IMR-90 (cell line): Measurements from ENCODE around the gene MAP2K5. TPM values are rescaled to one million over a fixed set of nuclear protein-coding genes. Genes with fewer than 3 reads are reported as not detected.

Source experiments
- ATAC-seq: fragments of 200-7000 bp; cut with Tn5 transposase; 2 replicates; pipeline ENCODE4 v1.9.1; 2020; ENCODE audit warnings: low read depth, mild to moderate bottlenecking, moderate library complexity
- BruUV-seq: library from RNA; stranded (reverse); fragments of 400-500 nt; replicated peaks from 2 replicates; lab custom pipeline; 2021; lab: Mats Ljungman, UMichigan
- CTCF ChIA-PET: fragments of 300-600 bp; formaldehyde crosslinking; extraction: SDS; loops from one replicate; lab custom pipeline; 2021; ENCODE audit warnings: antibody characterized with exemption; lab: Yijun Ruan, JAX
- POLR2A ChIA-PET: fragments of 300-600 bp; sonication (Branson Sonifier 250); formaldehyde crosslinking; loops from one replicate; lab custom pipeline; 2022; ENCODE audit warnings: antibody characterized with exemption; ENCODE audit not compliant: unreplicated experiment; lab: Charles Lee
- DNase-seq: peaks from one replicate; pipeline ENCODE4 v3.0.0; 2013
- H2AFZ ChIP-seq: replicated peaks from 2 replicates; pipeline ENCODE3; 2013; ENCODE audit warnings: low read length, mild to moderate bottlenecking; ENCODE audit not compliant: poor library complexity
- H2AK5ac ChIP-seq: 2 replicates; pipeline ENCODE4 v1.6.1; 2013; ENCODE audit warnings: low read depth, low read length, inconsistent platforms
- H2AK9ac ChIP-seq: replicated peaks from 2 replicates; pipeline ENCODE3; 2013; ENCODE audit warnings: mild to moderate bottlenecking, low read depth, low read length, moderate library complexity; ENCODE audit not compliant: poor library complexity
- H2BK120ac ChIP-seq: 2 replicates; pipeline ENCODE4 v1.6.1; 2013; ENCODE audit warnings: low read depth, low read length, inconsistent platforms
- H2BK15ac ChIP-seq: 3 replicates; pipeline ENCODE4 v1.6.1; 2013; ENCODE audit warnings: low read depth, low read length, inconsistent platforms
- H2BK20ac ChIP-seq: 2 replicates; pipeline ENCODE4 v1.6.1; 2013; ENCODE audit warnings: low read depth, mild to moderate bottlenecking, inconsistent platforms, low read length, moderate library complexity
- H2BK5ac ChIP-seq: 2 replicates; pipeline ENCODE4 v1.6.1; 2013; ENCODE audit warnings: mild to moderate bottlenecking, low read depth, low read length, inconsistent platforms; ENCODE audit not compliant: poor library complexity, severe bottlenecking
- H3K14ac ChIP-seq: replicated peaks from 2 replicates; pipeline ENCODE4 v1.6.1; 2013; ENCODE audit warnings: low read depth, low read length, inconsistent platforms
- H3K18ac ChIP-seq: 2 replicates; pipeline ENCODE4 v1.6.1; 2013; ENCODE audit warnings: low read depth, low read length, control low read depth
- H3K23ac ChIP-seq: 2 replicates; pipeline ENCODE4 v1.6.1; 2013; ENCODE audit warnings: low read depth, low read length, inconsistent platforms
- H3K27ac ChIP-seq: 2 replicates; pipeline ENCODE4 v1.5.1; 2013; ENCODE audit warnings: mild to moderate bottlenecking, control low read depth, low read length; ENCODE audit not compliant: insufficient read depth
- H3K27me3 ChIP-seq: 2 replicates; pipeline ENCODE4 v1.6.1; 2013; ENCODE audit warnings: low read length; ENCODE audit not compliant: control insufficient read depth, insufficient read depth
- H3K36me3 ChIP-seq: 2 replicates; pipeline ENCODE4 v1.6.1; 2013; ENCODE audit warnings: low read length, mixed read lengths; ENCODE audit not compliant: control insufficient read depth, insufficient read depth
- H3K4ac ChIP-seq: 2 replicates; pipeline ENCODE4 v1.6.1; 2013; ENCODE audit warnings: low read depth, low read length, inconsistent platforms
- H3K4me1 ChIP-seq: 2 replicates; pipeline ENCODE4 v1.6.1; 2013; ENCODE audit warnings: low read length, mixed read lengths; ENCODE audit not compliant: control insufficient read depth, insufficient read depth
- H3K4me2 ChIP-seq: 2 replicates; pipeline ENCODE4 v1.6.1; 2013; ENCODE audit warnings: low read depth, mild to moderate bottlenecking, control low read depth, low read length, moderate library complexity
- H3K4me3 ChIP-seq: 2 replicates; pipeline ENCODE4 v1.5.1; 2013; ENCODE audit warnings: low read depth, mild to moderate bottlenecking, control low read depth, low read length, moderate library complexity; ENCODE audit not compliant: insufficient read depth
- H3K56ac ChIP-seq: 2 replicates; pipeline ENCODE4 v1.6.1; 2013; ENCODE audit warnings: low read length, inconsistent platforms; ENCODE audit not compliant: insufficient read depth; ENCODE audit errors: extremely low read depth
- H3K79me1 ChIP-seq, 2 experiments: 2 replicates each; pipeline ENCODE4 v1.6.1; 2013; ENCODE audit warnings: low read length in 2 of 2, inconsistent platforms in 1 of 2, low read depth in 1 of 2
- H3K9ac ChIP-seq: 2 replicates; pipeline ENCODE4 v1.6.1; 2013; ENCODE audit warnings: low read depth, low read length, control low read depth
- H3K9me1 ChIP-seq: 2 replicates; pipeline ENCODE4 v1.6.1; 2013; ENCODE audit warnings: low read length, inconsistent platforms; ENCODE audit not compliant: insufficient read depth
- H3K9me3 ChIP-seq: 2 replicates; pipeline ENCODE4 v1.6.1; 2013; ENCODE audit warnings: low read length; ENCODE audit not compliant: control insufficient read depth, insufficient read depth
- H4K20me1 ChIP-seq: 2 replicates; pipeline ENCODE4 v1.6.1; 2013; ENCODE audit warnings: low read length, inconsistent platforms; ENCODE audit not compliant: insufficient read depth
- H4K5ac ChIP-seq: 2 replicates; pipeline ENCODE4 v1.6.1; 2013; ENCODE audit warnings: mild to moderate bottlenecking, low read depth, low read length, control low read depth
- H4K8ac ChIP-seq, 2 experiments: 2 replicates each; pipeline ENCODE4 v1.6.1; 2013; ENCODE audit warnings: low read depth in 2 of 2, low read length in 2 of 2, control low read depth in 1 of 2, inconsistent platforms in 1 of 2
- H4K91ac ChIP-seq: 2 replicates; pipeline ENCODE4 v1.6.1; 2013; ENCODE audit warnings: low read depth, low read length, inconsistent platforms; ENCODE audit not compliant: insufficient read depth
- CEBPB ChIP-seq: IDR thresholded peaks from 2 replicates; pipeline ENCODE4 v1.6.1; 2012; ENCODE audit warnings: low read depth, low read length, improper control_type of control experiment
- CHD1 ChIP-seq: IDR thresholded peaks from 2 replicates; pipeline ENCODE4 v1.6.1; 2012; ENCODE audit warnings: low read depth, low read length, improper control_type of control experiment
- CTCF ChIP-seq: conservative IDR thresholded peaks from 2 replicates; pipeline ENCODE4 v1.5.1; 2012; ENCODE audit warnings: mild to moderate bottlenecking, low read depth, low read length, improper control_type of control experiment
- MAZ ChIP-seq: IDR thresholded peaks from 2 replicates; pipeline ENCODE4 v1.6.1; 2012; ENCODE audit warnings: low read depth, mild to moderate bottlenecking, low read length, improper control_type of control experiment, moderate library complexity, borderline replicate concordance
- MXI1 ChIP-seq: IDR thresholded peaks from 2 replicates; pipeline ENCODE4 v1.6.1; 2012; ENCODE audit warnings: low read depth, mild to moderate bottlenecking, low read length, moderate library complexity, borderline replicate concordance
- RCOR1 ChIP-seq: IDR thresholded peaks from 2 replicates; pipeline ENCODE4 v1.6.1; 2012; ENCODE audit warnings: mild to moderate bottlenecking, low read length, improper control_type of control experiment; ENCODE audit not compliant: insufficient replicate concordance
- WGBS, 2 experiments: methylation state at CpG; one replicate each; pipeline versions ENCODE4 v1.1.5 to v1.1.7; 2013; ENCODE audit warnings: missing lambda C conversion rate in 2 of 2; ENCODE audit not compliant: insufficient read length in 1 of 2; ENCODE audit errors: extremely low coverage in 2 of 2; 5-methylcytosine and 5-hydroxymethylcytosine counted together
- dilution Hi-C: fragments of 300-500 bp; cut with HindIII; formaldehyde crosslinking; loops from one replicate; pipeline ENCODE4 v1.14.3; 2018; ENCODE audit warnings: low sequenced_read_pairs; ENCODE audit not compliant: unreplicated experiment
- in situ Hi-C: fragments of 300-500 bp; cut with MboI; formaldehyde crosslinking; loops from 3 replicates; pipeline ENCODE4 v1.14.3; 2019; ENCODE audit warnings: low sequenced_read_pairs, inconsistent platforms, mixed read lengths
- intact Hi-C: fragments of 100-400 bp; cut with micrococcal nuclease; formaldehyde crosslinking; loops from 2 replicates; pipeline ENCODE4 v1.10.0; 2022
- polyA plus RNA-seq, 3 experiments: library from polyadenylated mRNA; depleted of rRNA; stranded (reverse); fragments of >200 nt; gene quantifications; 2 replicates each; pipeline ENCODE4 v1.2.3, GENCODE V29; 2012; ENCODE audit warnings: low replicate concordance in 1 of 3
- total RNA-seq: library from RNA; depleted of rRNA; stranded (reverse); fragments of >200 nt; gene quantifications from 2 replicates; pipeline ENCODE4 v1.2.3, GENCODE V29; 2012

Gene MAP2K5
- total and polyA plus RNA-seq, 2 of the 4 experiments (the other 2 are of a cell fraction): 1.6 to 6.1 TPM

GRCh38 chr15:67806536-67806935, 264.0 kb downstream of the MAP2K5 start:
- dilution Hi-C loops: no loop called here

More at GRCh38 chr15:67806536-67806935, 264.0 kb downstream of the MAP2K5 start:
- DNase-seq (no peak), ATAC-seq (no peak)
- Histone ChIP-seq H2AFZ (no peak overlapping the region), H2AK9ac (no peak overlapping the region), H2AK5ac (no peak overlapping the region), H2BK15ac (no peak overlapping the region), H3K18ac (no peak overlapping the region), H3K79me1 (no peaks in the 10 kb centered on the region), H2BK5ac (no peak overlapping the region), H2BK120ac (no peak overlapping the region), H3K4me3 (no peak overlapping the region), H3K23ac (no peak overlapping the region), H3K4me1 (no peaks in the 10 kb centered on the region), H4K8ac (no peak overlapping the region), H4K20me1 (0 out of 2 replicates have a peak, but pooled peaks cover 7% of the 10 kb centered on the region), H3K9me3 (no peaks in the 10 kb centered on the region), H3K14ac (no peak overlapping the region), H4K91ac (no peak overlapping the region), H3K4ac (no peak overlapping the region), H3K56ac (no peak overlapping the region), H3K4me2 (no peak overlapping the region), H3K9me1 (no peaks in the 10 kb centered on the region), H4K5ac (no peak overlapping the region), H2BK20ac (no peak overlapping the region), H3K27me3 (no peaks in the 10 kb centered on the region; the same call in 1 of the 2 replicates), H3K9ac (no peak overlapping the region), H3K36me3 (peaks cover 2% of the 10 kb centered on the region; the same call in 1 of the 2 replicates), H3K27ac (no peak overlapping the region)
- no TSS peak for BruUV-seq
- no peak for TF ChIP-seq RCOR1
- TF ChIP-seq CEBPB: no peak
- TF ChIP-seq MAZ: no peak
- no peak for TF ChIP-seq MXI1
- TF ChIP-seq CHD1: no peak
- TF ChIP-seq CTCF: no peak
- ChIA-PET POLR2A (no interaction called here), CTCF (no interaction called here)
- 92% methylated on average over 16 of the region's 18 CpGs; no CpG with 5 or more reads in 1 of the 2 experiments for WGBS, 2 experiments
- in situ Hi-C loops (no loop called here), intact Hi-C loops (no loop called here)
